ENCODE results near the gene C15orf39.
"Not testable (repeated sequence)": the region's sequence is repeated elsewhere in the genome, so short reads cannot be mapped to it uniquely, and the experiment has no call there.

Gene C15orf39

GRCh38 chr15:75230551-75231371, 29.1 kb downstream of the C15orf39 start:
- DNase-seq (ENCODE audit: low read depth, low spot score) = no peak

GRCh38 chr15:75231836-75232235, 30.2 kb downstream of the C15orf39 start:
- no peak for DNase-seq (ENCODE audit: low read depth, low spot score)

- no peak for DNase-seq (ENCODE audit: low read depth, low spot score)
Measured at GRCh38 chr15:75232252-75232813, 30.7 kb downstream of the C15orf39 start.

DNA sequence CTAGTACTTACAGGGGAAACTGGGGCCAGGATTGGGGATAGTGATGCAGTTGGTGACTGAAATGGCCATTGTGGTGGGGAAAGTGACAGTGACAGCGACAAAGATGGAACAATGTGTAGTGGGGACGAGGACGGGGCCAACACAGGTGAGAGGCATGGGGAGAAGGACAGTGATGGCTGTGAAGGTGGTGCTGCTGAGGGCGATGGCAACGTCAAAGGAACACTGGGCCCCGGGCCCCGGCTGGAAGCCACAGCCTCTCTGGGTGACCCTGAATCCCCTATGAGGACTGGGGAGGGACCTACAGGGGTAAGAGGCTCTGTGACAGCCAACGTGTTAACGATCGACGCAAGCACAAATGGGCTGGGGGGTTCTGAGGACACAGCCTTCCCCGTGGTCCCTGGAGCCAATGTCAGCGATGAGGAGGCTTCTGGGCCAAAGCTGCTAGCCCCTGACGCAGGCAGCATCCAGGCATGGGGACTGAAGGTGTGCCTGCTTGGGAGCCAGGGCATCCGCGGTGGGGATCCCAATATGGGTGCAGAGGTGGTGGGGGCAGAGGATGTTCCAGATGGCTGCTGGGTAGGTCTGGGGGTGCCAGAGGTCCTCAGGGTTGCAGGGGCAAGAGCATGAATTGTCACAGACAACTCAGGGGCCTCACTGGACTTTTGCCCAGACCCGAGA, 31.3 kb downstream of the C15orf39 start:
- DNase-seq (ENCODE audit: low read depth, low spot score) = no peak

DNA sequence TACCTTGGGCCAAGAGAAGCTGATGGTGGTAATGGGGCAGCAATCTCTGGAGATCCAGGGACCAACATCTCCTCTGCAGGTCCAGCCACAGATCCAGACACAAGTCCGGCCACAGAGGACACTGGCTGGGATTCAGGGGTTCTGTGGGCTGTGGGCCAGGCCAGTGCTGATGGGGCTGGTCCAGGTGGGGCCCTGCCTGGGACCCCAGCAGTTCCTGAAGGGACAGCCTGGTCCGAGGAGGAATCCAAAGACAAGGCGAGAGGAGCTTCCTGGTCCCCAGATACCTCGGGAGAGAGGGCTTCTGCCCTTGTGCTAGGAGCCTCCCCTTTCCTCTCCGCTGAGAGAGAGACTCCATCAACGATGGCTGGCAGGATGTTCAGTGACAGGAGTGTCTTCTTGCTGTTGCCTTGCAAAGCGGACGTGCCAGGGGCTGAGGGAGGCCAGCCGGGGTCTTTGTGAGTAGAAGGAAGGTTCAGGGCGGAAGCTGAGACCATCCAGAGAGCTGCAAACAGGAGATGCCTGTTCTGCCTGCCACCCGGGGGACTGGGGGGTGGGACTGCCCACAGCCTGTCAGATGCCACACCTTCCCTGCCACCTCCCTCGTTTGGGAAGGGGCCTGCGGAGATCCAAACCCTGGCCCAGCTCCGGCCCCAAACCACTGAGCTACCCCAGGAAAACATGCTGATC, 32.0 kb downstream of the C15orf39 start:
- DNase-seq (ENCODE audit: low read depth, low spot score) = no peak

DNA sequence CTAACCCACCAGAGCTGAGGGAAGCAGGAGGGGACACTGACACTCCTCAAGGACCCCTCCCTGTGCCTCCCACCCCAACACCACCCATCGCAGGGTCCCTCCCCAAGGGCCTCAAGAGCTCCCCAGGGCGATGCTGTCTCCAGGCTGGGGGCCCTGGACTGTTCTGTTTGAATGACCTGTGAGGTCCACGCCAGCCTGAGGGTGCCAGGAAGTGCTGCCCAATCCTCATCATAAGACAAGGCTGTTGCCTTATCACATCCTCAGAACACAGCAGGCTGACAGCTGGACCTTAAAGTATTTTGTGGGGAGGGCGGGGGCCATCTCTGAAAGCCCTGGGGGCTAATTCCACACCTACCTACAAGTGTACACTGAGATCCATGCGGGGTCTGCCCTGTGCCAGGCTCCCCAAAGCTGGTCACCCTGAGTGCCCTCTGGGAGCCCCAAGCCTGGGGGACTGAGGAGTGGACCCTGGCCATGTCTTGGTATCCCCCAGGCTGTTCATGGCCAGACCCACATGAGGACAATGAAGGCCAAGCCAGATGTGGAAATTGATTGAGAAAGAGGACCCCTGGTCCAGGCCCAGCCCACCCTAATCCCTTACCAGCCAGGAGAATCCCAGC, 32.6 kb downstream of the C15orf39 start:
- DNase-seq (ENCODE audit: low read depth, low spot score) = no peak

DNA sequence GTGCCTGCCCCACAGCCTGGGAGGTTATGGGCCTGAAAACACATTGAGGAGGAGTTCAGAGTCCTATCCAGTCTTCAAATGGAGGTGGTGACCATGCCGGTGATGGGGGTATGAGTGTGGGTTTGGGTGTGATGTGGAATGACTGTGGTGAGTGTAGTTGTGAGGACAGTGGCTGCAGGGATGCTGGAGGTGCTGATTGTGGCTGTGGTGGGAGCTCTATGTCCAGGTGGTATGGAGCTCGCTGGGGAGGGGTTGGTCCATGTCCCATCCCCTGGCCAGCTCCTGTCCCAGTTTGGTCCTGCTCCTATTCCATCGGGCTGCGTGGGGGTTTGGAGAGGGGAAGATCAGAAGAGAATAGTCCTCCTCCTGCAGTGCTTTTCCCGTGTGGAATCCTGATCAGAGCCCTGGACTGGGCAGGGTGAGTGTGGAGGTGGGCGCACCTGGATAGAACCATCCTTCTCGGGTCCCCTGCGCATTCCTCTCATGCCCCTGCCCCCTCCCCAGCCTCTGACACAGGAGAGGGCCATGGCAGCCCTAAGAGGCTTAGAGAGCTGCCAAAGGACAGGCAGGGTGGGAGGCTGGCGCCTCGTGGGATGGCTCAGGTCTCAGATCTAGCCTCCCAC, 33.5 kb downstream of the C15orf39 start:
- no peak for DNase-seq (ENCODE audit: low read depth, low spot score)

DNA sequence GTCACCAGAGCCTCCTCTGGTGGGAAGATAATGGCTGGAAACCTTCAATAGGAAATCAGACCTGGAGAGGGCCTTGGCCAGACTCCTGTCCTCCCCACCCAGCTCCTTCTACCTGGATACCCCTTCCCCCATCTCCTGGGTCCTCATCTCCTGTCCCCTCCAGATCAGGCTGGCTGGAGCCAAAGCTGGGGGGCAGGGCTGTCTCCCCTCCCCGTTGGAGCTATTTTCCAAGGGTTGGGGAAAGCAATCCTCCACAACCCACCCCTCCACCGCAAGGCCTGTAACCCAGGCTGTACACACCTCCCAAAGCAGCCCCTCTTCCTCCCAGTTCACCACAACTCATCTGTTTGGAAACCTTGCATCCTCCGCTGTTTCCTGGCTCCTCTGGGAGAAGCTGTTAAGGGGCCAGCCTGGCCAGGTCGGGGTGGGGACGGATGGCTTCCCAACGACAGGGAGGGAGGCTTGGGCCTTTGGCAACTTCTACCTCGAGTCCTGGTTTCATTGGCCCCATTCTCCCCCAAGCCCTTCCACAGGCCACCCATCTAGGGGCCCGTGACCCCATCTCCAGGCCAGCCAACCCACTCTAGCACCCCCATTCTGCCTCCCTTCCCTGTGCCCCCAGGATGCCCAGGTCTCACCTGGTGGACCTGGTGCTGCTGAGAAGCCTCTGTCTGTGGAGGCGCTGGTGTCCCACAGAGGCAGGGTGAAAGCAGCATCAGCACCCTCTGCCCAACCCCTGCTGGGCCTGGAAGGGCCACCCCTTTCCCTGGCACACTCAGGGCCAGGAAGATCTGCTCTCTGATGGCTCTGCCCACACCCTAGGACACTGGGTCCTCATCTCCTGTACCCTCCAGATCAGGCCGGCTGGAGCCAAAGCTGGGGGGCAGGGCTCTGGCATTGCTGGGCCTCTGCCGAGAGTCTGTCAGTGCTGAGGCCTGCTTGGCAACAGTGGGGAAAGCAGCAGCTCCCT, 34.4 kb downstream of the C15orf39 start:
- no peak for DNase-seq (ENCODE audit: low read depth, low spot score)

DNA sequence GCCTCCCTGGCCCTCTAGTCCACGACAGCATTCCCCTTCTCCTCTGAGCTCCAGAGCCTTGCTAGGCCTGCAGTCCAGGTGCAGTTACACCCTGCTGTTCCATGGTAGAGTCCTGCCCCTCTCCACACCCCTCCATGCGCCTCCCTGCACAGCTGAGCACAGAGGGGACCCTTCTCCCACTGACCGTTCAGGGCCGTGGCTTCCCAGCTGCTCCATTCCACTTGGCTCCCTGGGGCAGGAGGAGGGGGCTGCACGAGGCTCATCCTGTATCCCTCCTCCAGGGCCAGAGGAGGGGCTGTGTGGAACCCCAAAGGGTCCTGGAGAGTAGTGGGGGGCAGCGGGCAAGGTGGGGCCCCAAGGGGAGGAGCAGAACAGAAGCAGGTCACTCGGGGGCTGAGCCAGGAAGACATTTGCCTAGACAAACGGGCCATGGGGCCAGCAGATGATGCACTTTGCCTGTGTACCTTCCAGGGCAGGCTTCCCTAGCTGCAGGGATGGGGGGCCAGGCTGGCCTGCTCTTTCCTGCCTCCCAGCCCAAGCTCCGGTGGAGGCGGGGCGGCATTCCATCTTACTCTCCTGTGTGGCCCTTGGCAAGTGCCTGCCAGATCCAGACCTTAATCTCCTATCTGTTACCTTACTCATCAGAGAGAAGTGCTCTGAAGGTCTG, 35.8 kb downstream of the C15orf39 start:
- no peak for DNase-seq (ENCODE audit: low read depth, low spot score)

DNA sequence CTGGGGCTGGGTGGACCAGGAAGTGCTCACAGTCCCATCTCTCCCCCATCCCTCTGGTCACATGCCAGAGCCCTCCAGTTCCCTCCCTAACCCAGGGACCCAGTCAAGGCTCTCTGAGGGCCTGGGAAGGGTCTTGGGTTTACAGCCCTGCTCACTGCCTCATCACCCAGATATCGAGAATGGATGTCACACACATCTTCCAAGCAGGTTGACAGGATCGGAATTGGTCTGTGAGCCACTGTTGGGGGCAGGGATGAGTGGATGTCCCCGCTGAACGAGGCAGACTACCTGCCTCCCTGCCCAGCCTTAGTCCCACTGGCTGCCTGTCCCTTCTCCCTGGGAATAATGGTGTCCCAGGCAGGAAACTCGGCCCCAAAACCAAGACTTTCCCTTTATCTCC, 36.5 kb downstream of the C15orf39 start:
- no peak for DNase-seq (ENCODE audit: low read depth, low spot score)

DNA sequence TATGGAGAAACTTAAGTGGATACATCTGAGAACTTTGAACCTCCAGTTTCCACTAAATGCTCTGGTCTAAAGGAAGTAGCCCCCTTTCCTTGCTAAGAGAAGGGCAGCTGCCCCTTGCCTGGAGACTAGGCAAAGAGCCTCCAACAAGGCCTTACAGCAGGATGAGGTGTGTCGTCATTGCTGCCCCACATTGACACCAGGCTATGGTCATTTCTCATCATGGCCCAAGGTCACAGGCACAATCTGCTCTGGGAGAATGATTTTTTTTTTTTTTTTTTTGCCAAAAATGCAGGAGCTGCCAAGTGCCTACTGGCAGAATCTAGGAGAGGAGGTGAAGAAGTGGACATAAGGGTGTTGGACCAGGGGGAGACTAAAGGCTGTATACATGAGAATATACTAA, 44.1 kb downstream of the C15orf39 start:
- DNase-seq (ENCODE audit: low read depth, low spot score) = not testable (repeated sequence)

DNA sequence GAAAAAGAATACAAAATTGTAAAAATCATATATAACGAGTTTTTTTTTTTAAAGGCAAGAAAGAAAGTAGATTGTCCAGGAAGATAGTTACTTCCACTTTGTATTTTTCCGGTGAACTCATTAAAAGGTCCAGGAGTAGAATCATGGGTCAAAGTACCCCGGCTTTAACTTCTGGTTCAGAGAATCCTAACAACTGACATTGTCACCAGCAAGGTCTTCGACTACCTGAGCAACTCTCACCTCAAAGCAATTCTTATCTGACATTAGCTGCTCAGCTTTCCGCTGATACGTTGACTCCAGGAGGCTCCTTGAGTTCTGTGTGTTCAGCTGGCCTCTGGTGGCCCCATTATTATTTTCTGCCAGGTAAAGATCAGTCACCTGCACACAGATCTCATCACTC, 47.3 kb downstream of the C15orf39 start:
- DNase-seq (ENCODE audit: low read depth, low spot score) = not testable (repeated sequence)

DNA sequence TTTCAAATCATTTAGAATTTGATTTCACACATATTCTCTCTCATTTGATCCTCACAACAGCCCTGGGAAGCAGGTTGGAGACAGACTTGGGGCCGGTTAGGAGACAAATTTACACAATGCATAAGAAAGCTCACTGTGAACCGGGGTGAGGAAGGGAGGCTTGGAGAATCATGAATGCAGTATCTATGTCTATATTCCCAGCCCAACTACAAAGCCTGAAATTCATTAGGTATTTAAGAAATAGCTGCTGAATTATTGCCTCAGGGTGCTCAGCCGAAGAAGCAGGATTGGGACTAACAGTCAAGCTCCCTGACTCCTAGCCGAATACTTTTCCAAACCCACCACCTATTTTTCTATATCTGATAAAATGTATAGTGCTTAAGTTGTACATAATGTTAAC, 48.0 kb downstream of the C15orf39 start:
- no peak for DNase-seq (ENCODE audit: low read depth, low spot score)

DNA sequence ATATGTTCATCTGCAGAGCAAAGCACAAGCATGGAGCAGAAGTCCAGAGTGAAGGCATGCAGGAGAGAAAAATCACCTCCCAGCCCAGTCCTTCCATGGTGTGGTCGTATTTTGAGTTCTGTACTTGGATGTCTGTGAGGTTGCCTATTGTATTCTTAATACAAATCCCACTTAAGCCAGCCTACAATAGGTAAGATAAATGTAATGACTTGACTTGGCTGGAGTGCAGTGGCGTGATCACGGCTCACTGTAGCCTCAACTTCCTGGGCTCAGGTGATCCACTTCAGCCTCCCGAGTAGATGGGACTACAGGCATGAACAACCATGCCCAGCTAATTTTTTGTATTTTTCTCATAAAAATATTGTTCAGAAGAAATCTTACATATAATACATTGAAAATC, 49.7 kb downstream of the C15orf39 start:
- not testable (repeated sequence) for DNase-seq (ENCODE audit: low read depth, low spot score)

DNA sequence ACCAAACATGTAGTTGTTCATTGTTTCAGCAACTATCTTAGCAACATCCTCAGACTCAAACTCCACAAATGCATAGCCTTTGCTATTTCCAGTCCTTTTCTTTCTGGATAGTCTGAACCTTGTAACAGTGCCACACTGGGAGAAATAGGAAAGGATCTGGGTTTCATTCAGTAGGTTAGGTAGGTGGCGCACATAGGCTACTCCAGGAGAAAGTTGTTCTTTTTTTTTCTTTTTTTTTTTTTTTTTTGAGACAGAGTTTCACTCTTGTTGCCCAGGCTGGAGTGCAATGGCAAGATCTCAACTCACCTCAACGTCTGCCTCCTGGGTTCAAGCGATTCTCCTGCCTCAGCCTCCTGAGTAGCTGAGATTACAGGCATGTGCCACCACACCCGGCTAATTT, 50.6 kb downstream of the C15orf39 start:
- not testable (repeated sequence) for DNase-seq (ENCODE audit: low read depth, low spot score)

DNA sequence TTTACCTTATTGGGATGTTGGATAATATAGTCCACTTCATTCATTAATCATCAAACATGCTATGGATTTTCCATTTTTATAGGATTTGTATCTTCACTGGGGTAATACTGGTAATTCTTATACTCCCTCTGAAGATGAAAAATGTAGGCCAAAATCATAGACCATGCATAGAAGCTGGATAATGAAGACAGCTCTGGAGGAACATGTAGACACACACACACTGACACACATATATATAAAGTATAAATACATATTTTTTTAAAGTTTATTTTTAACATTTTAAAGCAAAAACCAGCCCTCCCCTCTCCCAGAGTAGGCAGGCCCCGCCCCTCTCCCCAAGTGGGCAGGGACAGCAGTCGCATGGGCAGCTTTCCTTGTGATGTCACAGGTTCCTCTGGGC, 56.4 kb downstream of the C15orf39 start, which contains the start of gene GOLGA6C:
Gene GOLGA6C, plus strand, starts transcription at position 301 of the 400 bp plus-strand sequence. CDS start 265 bp downstream, outside the sequence.
- DNase-seq (ENCODE audit: low read depth, low spot score) = not testable (repeated sequence)

- DNase-seq (ENCODE audit: low read depth, low spot score) = not testable (repeated sequence)
Measured at GRCh38 chr15:75258620-75259343, 57.1 kb downstream of the C15orf39 start.

DNA sequence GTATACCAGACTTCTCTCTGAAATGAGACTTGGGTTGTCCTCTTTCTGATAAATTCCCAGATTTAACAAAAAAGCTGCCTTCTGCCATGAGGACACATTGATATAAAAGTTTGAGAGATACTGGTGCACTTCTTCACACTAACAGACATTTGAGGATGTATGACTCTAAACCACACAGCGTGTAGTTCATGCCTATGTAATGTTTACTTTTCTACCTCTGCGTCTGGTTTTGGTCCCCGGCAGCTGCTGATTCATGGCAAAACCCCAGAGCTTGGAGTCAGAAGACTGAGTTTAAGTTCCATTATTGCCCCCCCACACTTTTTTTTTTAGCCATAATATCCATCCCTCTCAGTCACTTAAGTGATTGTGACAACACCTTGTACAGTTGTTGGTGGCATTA, 58.2 kb downstream of the C15orf39 start:
- not testable (repeated sequence) for DNase-seq (ENCODE audit: low read depth, low spot score)

Measured in iPS DF 19.7 (cell line).